Putamen (tissue), 1 donor: Measurements from ENCODE around the gene CFAP20DC.
"Not testable (repeated sequence)": the region's sequence is repeated elsewhere in the genome, so short reads cannot be mapped to it uniquely, and the experiment has no call there.

ENCODE experiments used
- DNase-seq: peaks from one replicate; pipeline ENCODE4 v3.0.0-alpha.2; 2016; ENCODE audit warnings: low spot score

CFAP20DC gene

DNA sequence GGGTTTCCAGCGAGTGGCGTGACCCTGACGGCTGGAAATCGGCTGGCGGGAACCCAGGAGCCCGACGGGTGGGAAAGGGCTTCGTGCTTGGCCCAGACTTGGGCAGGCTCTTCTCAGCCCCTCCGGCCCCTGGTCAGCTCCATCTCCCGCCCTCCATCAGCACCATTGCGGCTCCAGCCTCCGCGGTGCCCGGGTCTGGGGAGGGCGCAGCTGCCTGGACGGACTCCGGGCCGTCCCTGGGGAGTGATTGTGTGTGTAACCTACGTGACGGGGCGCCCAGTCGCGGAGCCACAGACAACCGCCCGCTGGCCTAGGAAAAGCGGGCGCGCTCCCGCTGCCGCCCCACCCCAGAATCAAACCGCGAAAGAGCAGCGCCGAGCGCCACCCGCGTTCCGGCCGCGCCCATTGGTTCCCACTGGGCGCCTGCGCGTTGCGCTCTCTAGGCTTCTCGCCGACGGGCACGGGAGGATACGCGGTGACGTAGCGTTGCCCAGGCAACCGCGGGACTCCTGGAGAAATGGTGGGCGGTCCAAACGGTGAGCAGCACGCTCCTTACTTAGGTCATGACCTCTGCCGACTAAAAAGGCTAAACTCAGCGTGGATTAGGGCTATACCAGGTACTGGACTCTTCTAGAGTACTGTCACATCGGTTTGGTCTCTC, at the start of gene CFAP20DC:
TSS of gene CFAP20DC (minus strand) at position 355 of the 661 bp plus-strand sequence. CDS start 394 bp downstream, outside the sequence.
- DNase-seq = peak; percentile 84

DNA sequence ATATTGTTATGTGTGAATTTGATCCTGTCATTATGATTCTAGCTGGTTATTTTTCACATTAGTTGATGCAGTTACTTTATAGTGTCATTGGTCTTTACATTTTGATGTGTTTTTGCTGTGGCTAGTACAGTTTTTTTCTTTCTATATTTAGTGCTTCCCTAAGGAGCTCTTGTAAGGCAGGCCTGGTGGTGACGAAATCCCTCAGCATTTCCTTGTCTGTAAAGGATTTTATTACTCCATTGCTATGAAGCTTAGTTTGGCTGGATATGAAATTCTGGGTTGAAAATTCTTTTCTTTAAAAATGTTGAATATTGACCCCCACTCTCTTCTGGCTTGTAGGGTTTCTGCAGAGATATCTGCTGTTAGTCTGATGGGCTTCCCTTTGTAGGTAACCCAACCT, 48.7 kb upstream of the CFAP20DC start:
- DNase-seq = not testable (repeated sequence)

DNA sequence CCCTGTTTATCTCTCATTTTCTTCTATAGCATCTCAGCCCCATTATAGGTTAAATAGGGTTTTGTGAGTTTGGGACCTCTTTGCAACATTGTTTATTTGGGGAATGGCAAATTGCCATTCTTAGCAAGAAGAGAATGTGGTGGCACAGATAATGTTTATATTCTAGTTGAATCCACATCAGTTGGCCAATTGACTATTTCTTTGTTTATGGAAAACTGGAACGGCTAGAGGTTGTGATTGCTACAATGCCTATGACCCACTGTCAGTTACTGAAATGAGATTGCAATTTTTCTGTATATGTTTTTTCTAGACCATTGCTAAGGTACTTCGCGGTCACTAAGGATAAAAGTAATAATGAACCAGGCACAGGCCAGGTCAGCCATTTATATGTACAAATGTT, 44.6 kb upstream of the CFAP20DC start:
- DNase-seq = no peak

GRCh38 chr3:59093521-59093920, 43.7 kb upstream of the CFAP20DC start:
- DNase-seq = no peak

GRCh38 chr3:59088761-59089160, 38.9 kb upstream of the CFAP20DC start:
- no peak for DNase-seq

DNA sequence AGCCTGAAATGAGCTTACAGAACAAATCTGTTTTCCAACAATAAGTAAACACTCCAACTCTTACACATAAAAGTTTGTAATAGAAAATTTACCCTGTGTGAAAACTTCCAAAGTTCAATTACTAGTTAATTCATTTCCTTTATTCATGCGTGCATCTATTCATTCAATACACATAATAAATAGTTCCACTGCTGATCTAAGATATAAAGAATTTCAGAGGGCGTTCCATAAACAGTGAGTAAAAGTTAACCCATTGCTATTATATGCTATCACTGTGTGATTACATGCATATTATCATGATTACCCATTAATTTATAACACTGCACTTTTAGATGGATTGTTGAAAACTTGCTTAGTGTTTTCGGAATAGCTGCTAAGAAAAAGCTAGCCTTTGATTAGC, 36.2 kb upstream of the CFAP20DC start:
- DNase-seq = no peak

DNA sequence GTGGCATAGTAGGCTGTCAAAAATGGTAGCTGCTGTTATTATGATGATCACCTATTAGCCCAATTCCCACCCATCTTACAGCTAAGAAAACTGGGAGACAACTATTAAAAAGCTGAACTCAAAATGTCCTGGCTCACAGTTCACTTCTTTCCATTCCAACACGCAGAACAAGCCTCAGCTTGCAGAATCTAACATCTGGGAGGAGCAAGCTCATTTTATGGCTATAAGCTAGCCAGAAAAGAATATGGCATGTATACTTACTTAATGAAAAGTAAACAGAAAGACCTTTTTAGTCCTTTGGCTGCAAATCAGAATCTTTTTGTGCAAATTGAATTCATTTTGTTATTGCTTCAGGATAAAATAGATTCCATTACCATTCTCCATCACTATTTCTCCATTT, 34.8 kb upstream of the CFAP20DC start:
- DNase-seq = no peak

DNA sequence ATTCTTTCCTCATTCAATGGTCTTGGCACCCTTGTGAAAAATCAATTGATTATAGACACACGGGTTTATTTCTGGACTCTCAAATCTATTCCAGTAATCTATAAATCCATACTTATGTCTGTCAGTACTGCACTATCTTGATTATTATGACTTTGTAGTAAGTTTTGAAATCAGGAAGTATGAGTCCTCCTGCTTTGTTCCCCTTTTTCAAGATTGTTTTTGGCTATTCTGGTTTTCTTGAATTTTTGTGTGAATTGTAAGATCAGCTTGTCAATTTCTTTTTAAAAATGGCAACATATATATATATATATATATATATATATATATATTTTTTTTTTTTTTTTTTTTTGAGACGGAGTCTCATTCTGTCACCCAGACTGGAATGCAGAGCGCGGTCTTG, 32.3 kb upstream of the CFAP20DC start:
- DNase-seq = no peak

DNA sequence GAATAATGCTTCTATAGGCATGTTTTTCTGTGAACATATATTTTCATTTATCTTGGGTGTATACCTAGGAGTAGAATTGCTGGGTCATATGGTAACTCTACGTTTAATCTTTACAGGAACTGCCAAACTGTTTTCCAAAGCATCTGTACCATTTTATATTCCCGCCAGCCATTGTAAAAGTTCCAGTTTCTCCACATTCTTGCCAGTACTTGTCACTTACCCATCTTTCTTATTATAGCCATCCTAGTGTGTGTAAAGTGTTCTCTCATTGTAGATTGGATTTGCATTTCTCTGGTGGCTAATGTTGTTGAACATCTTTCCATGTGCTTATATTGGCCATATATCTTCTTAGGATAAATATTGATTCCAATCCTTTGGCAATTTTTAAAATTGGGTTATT, 31.2 kb upstream of the CFAP20DC start:
- DNase-seq = no peak

DNA sequence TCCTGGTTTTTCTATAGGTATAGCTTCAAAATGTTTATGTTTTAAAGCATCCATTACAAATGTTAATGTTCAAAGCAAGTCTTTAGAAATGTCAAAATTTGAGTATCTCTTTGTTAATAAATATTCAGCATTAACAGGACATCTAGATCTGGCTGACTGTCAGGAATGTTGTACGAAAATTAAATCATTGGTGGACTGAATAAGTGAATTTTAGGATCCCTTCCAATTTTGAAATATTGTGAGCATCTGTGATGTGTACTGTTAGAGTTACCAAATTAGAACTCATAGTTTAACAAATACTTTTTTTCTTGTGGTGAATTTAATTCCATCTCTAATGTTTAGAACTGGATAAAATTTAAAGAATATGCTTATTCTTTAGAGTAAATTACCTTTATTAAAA, 30.1 kb upstream of the CFAP20DC start:
- no peak for DNase-seq

DNA sequence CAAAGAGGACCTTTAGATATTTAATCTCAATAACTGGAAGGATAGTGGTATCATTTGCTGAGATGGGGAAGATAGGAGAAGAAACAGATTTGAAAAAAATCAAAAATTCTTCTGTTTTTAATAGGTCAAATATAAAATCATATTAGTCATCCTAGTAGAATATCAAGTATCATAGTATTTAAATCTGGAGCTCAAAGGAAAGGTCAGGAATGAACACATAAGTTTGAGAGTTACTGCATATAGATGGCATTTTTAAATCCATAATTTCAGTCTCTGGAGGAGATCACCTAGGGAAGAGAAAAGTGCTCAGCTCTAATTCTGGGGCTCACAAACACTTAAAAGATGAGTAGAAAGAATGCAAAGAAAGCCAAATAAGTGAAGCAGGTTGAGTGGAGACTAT, 24.9 kb upstream of the CFAP20DC start:
- DNase-seq = no peak

GRCh38 chr3:59072681-59073080, 22.9 kb upstream of the CFAP20DC start:
- no peak for DNase-seq

DNA sequence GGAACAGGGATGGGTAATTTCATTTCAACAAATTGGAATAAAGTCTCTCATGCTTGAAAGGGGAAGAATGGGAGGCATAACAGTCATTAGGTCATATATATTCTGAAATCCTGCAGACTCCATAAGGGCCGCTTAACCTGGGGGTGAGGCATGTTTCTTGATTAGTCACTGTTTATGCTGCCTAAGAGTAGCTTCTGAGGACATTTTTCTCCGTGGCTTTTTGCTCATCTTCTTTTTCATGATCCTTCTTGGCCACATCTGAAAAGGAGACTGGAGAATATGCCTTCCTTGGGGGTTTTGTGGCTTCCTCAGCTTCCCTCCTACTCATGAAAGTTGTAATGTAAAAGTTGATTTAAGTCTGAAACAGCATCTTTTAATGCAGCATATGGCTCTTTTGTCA, 20.0 kb upstream of the CFAP20DC start:
- no peak for DNase-seq

DNA sequence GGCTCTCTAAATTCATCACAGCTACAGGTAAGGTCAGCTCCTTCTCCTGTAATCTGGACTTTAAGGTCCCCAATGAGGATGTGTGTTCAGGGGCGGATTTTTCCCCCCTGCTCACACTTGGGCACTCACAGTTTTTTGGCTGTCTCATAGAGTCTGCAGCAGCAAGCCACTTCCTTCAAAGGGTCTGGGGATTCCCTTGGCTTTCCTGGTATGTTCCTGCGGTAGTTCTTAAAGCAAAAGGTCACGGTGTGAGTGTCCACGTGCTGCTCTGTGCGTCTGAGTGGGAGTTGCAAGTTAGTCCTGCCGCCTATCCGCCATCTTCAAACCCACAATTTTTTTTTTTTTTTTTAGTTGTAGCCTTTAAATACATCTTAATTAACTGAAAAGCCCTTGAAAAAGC, 15.4 kb upstream of the CFAP20DC start:
- no peak for DNase-seq

- DNase-seq = no peak
Measured at GRCh38 chr3:59064728-59065127, 14.9 kb upstream of the CFAP20DC start.

DNA sequence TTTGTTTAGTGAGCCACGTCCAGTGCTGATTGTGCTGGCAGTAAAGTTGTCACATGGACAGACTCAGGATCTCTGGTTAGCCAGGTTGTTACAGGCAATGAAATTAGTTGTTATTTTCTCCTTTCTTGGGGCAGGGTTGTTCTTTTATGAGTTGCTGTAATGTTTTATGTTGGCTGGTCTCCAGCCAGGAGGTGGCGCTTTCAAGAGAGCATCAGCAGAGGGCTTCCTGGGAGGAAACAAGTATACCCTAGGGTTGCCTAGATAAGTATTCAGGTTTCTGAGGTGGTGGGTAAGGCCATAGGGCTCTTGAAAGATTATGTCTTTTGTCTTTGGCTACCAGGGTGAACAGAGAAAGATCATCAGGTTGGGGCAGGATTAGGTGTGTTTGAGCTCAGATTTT, 14.5 kb upstream of the CFAP20DC start:
- no peak for DNase-seq

GRCh38 chr3:59056706-59057105, 6.9 kb upstream of the CFAP20DC start:
- DNase-seq = no peak

- DNase-seq = no peak
Measured at GRCh38 chr3:59052803-59053411, 3.1 kb upstream of the CFAP20DC start.

DNA sequence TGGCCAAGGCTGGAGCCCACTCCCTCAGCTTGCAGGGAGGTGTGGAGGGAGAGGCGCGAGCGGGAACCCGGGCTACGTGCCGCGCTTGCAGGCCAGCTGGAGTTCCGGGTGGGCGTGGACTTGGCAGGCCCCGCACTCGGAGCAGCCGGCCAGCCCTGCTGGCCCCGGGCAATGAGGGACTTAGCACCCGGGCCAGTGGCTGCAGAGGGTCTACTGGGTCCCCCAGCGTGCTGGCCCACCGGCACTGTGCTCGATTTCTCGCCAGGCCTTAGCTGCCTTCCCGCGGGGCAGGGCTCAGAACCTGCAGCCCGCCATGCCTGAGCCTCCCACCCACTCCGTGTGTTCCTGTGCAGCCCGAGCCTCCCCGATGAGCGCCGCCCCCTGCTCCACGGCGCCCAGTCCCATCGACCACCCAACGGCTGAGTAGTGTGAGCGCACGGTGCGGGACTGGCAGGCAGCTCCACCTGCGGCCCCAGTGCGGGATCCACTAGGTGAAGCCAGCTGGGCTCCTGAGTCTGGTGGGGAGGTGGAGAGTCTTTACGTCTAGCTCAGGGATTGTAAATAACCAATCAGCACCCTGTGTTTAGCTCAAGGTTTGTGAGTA, 1.1 kb upstream of the CFAP20DC start:
- not testable (repeated sequence) for DNase-seq

DNA sequence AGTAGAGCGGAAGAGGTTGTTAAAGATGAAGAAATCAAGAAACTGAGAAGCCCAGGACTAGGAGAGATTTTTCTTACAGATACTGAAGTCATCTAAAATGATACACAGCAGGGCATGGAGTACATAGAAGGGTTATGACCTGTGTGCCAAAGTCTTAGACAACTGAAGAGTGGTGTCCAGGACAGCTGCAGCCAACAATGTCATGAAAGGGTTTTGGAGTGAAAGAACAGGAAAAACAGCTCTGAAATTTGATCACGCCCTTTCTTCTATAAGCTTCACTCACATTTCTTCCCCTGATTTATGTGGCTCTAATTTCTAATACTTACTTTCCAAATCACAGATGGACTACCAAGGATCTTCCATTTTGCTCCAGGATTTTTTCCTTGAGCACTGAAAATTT, 3.0 kb downstream of the CFAP20DC start:
- DNase-seq = no peak

- DNase-seq = no peak
Measured at GRCh38 chr3:59043391-59043790, 6.4 kb downstream of the CFAP20DC start.

- no peak for DNase-seq
Measured at GRCh38 chr3:59040902-59041301, 8.9 kb downstream of the CFAP20DC start.

DNA sequence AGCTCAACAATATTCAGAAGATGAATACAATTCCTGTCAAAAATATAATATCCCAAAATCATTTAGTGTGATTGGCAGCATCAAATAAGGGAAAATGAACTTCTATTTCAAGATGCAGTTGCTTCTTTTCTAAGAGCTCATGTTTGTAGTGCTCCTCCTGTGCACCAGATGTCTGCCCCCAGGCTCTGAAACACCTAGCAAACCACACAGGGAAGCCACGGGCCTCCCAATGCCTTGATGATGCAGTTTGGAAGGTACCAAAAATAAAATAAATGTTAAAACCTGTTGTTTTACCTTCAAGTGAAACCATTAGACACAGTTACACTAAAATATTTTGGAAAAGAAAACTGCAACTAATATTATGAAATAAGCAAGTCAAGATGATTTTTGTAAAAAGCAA, 22.2 kb downstream of the CFAP20DC start:
- no peak for DNase-seq

DNA sequence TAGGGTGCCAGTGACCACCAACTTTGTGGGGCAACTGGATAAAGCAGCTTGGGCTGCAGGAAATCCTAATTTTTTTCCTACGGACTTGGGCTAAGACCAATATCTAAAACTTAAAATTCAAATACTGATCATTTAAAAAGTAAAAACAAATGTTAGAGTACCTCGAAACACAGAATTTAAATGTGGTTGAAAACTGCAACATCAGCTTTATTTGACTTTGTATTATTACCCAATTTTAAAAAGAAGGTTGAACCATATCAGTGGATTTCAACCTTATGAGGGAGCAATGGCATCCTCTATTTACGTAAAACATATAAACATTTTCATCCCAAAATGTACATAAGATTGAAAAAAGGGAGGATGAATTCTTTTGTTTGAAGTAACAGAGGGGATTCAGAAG, 26.2 kb downstream of the CFAP20DC start:
- no peak for DNase-seq
